PC-3 (cell line): Measurements from ENCODE around the gene CSAG3.

Source experiments
- CTCF ChIP-seq: fragments of 300-600 bp; sonication (generic); conservative IDR thresholded peaks from 2 replicates; pipeline ENCODE4 v1.5.1; 2017; ENCODE audit warnings: antibody characterized with exemption, low read depth, mild to moderate bottlenecking, low read length
- EZH2 ChIP-seq: fragments of 300-600 bp; sonication (generic); IDR thresholded peaks from one replicate; pipeline ENCODE4 v1.6.1; 2017; ENCODE audit warnings: antibody characterized with exemption, mild to moderate bottlenecking, low read length; ENCODE audit not compliant: unreplicated experiment

- TF ChIP-seq CTCF (no peak), EZH2 (no peak)
Measured at GRCh38 chrX:152725409-152725808, 33.6 kb upstream of the CSAG3 start.
